GM18873 (cell line): ENCODE data around the gene IHH.

Experiments
- ATAC-seq: cut with Tn5 transposase; IDR thresholded peaks from one replicate; pipeline ENCODE4 v1.9.1; 2021; ENCODE audit warnings: mild to moderate bottlenecking, moderate library complexity, moderate number of reproducible peaks; ENCODE audit not compliant: unreplicated experiment, low FRiP score

The IHH gene

GRCh38 chr2:219042750-219043149 lies 18.0 kb downstream of the IHH start:
- ATAC-seq, result no peak

GRCh38 chr2:219042157-219042556 lies 18.6 kb downstream of the IHH start:
- ATAC-seq, result no peak

- ATAC-seq, result no peak
Measured at GRCh38 chr2:219041252-219041651, 19.5 kb downstream of the IHH start, which contains the start of gene CFAP65. CFAP65 (minus strand) TSS chr2:219041516; CDS start chr2:219039048, 2,468 bp downstream.

- no peak for ATAC-seq
Measured at GRCh38 chr2:219038600-219038999, 22.1 kb downstream of the IHH start.

GRCh38 chr2:219037783-219038499 lies 22.8 kb downstream of the IHH start:
- ATAC-seq, result no peak

GRCh38 chr2:219035942-219036341 lies 24.8 kb downstream of the IHH start:
- ATAC-seq, result no peak

- ATAC-seq, result no peak
Measured at GRCh38 chr2:219034823-219035222, 25.9 kb downstream of the IHH start.

- no peak for ATAC-seq
Measured at GRCh38 chr2:219032051-219032745, 28.5 kb downstream of the IHH start.

GRCh38 chr2:219031005-219031738 lies 29.5 kb downstream of the IHH start:
- no peak for ATAC-seq

- no peak for ATAC-seq
Measured at GRCh38 chr2:219030177-219030940, 30.4 kb downstream of the IHH start.

- no peak for ATAC-seq
Measured at GRCh38 chr2:219029829-219030165, 30.9 kb downstream of the IHH start.

GRCh38 chr2:219028996-219029828 lies 31.5 kb downstream of the IHH start:
- ATAC-seq, result no peak

- no peak for ATAC-seq
Measured at GRCh38 chr2:219028141-219028540, 32.6 kb downstream of the IHH start.

GRCh38 chr2:219027511-219028055 lies 33.1 kb downstream of the IHH start:
- ATAC-seq, result no peak

- no peak for ATAC-seq
Measured at GRCh38 chr2:219026946-219027345, 33.8 kb downstream of the IHH start.

- ATAC-seq, result no peak
Measured at GRCh38 chr2:219025637-219026585, 34.8 kb downstream of the IHH start.

GRCh38 chr2:219024059-219024458 lies 36.7 kb downstream of the IHH start:
- no peak for ATAC-seq

- ATAC-seq, result no peak
Measured at GRCh38 chr2:219023045-219023605, 37.6 kb downstream of the IHH start.
